Immature natural killer cell (primary cell): ENCODE measurements around the gene FAM219B. TPM values are rescaled to one million over a fixed set of nuclear protein-coding genes. Genes with fewer than 3 reads are reported as not detected.

Experiments
- DNase-seq, 3 donors: peaks; one replicate each; pipeline ENCODE4 v3.0.0; 2022; ENCODE audit warnings: mixed read lengths in 1 of 3
- H3K27ac Mint-ChIP-seq, 6 donors: one replicate each; pipeline ENCODE4 v1.8.0; 2020; ENCODE audit warnings: mixed read lengths in 6 of 6, mild to moderate bottlenecking in 5 of 6, inconsistent platforms in 4 of 6, moderate library complexity in 3 of 6
- H3K27me3 Mint-ChIP-seq, 3 donors: one replicate each; pipeline ENCODE4 v1.8.0; 2020 to 2021; ENCODE audit warnings: low read depth in 3 of 3, mild to moderate bottlenecking in 3 of 3, mixed read lengths in 3 of 3, moderate library complexity in 3 of 3, inconsistent platforms in 1 of 3
- H3K36me3 Mint-ChIP-seq, 3 donors: one replicate each; pipeline ENCODE4 v1.8.0; 2020; ENCODE audit warnings: mixed read lengths in 3 of 3, inconsistent platforms in 2 of 3, mild to moderate bottlenecking in 2 of 3
- H3K4me1 Mint-ChIP-seq, 2 donors: one replicate each; pipeline ENCODE4 v1.8.0; 2020; ENCODE audit warnings: inconsistent platforms in 2 of 2, mild to moderate bottlenecking in 2 of 2, mixed read lengths in 2 of 2, moderate library complexity in 1 of 2
- H3K4me3 Mint-ChIP-seq, 5 donors: one replicate each; pipeline ENCODE4 v1.8.0; 2020; ENCODE audit warnings: mild to moderate bottlenecking in 5 of 5, mixed read lengths in 5 of 5, inconsistent platforms in 3 of 5, moderate library complexity in 3 of 5
- H3K9me3 Mint-ChIP-seq, 6 donors: one replicate each; pipeline ENCODE4 v1.8.0; 2020; ENCODE audit warnings: mild to moderate bottlenecking in 6 of 6, mixed read lengths in 6 of 6, inconsistent platforms in 4 of 6, moderate library complexity in 3 of 6
- polyA plus RNA-seq, 3 donors: library from polyadenylated mRNA; unstranded; fragments of 300-500 nt; fragmentation: Illumina TruSeq; gene quantifications; one replicate each; pipeline ENCODE4 v1.2.3, GENCODE V29; 2021

Gene FAM219B
- polyA plus RNA-seq, 3 donors from 2014 or later, result 9.5 to 29.6 (median 24.8) TPM

- Mint-ChIP-seq H3K36me3 (peaks cover 4 to 9% (median 8%) of the 10 kb centered on the region in 3 donors), H3K27me3 (peaks cover 0 to 6% (median 0%) of the 10 kb centered on the region in 3 donors), H3K4me1 (peaks cover 75 to 76% of the 10 kb centered on the region in 2 donors), H3K4me3 (peak overlapping the region in 3 of 5 donors; percentile 11 to 48 (median 15)), H3K27ac (peak overlapping the region in 5 of 6 donors; percentile 24 to 80 (median 61)), H3K9me3 (no peaks in the 10 kb centered on the region)
- no peak for DNase-seq
Measured at GRCh38 chr15:74864296-74864695, 42.4 kb downstream of the FAM219B start.

DNA sequence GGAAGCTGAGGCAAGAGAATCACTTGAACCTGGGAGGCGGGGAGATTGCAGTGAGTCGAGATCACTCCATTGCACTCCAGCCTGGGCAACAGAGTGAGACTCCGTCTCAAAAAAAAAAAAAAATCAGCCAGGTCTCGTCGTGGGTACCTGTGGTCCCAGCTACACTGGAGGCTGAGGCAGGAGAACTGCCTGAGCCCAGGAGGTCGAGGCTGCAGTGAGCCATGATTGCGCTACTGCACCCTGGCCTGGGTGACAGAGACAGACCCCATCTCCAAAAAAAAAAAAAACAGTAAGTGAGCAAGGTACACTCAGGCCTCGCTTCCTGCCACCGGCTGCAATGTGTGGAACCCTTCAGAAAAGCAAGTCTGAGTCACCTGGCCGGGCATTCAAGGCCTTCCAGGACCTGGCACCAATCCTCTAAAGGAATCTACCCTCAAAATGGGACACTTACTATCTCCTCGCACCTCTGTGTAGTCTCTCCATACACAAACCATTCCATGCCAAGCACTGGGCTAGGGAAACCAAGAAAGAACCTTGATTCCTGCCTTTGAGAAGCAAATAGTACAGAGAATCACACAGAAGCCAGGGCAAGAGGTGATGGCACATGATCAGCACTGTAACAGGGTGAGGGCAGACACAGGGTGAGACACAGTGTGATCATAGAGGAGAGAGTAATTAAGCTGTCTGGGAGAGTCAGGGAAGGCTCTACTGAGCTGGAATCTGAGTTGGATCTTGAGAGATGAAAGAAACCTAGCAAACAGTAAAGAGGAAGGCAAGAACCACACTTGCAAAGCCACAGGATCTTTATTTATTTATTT, 43.2 kb downstream of the FAM219B start:
- H3K4me3 Mint-ChIP-seq, result peak overlapping the region in 4 of 5 donors; percentile 12 to 50 (median 28)
- H3K36me3 Mint-ChIP-seq, result peaks cover 4 to 9% (median 8%) of the 10 kb centered on the region in 3 donors
- H3K27me3 Mint-ChIP-seq, result peaks cover 0 to 6% (median 0%) of the 10 kb centered on the region in 3 donors
- peaks cover 76% of the 10 kb centered on the region in 2 donors for H3K4me1 Mint-ChIP-seq
- no peaks in the 10 kb centered on the region for H3K9me3 Mint-ChIP-seq
- DNase-seq, result no peak
- peak overlapping the region; percentile 61 to 87 (median 71) for H3K27ac Mint-ChIP-seq

- Mint-ChIP-seq H3K4me1 (peaks cover 55% of the 10 kb centered on the region in 2 donors), H3K36me3 (peaks cover 2 to 7% (median 6%) of the 10 kb centered on the region in 3 donors), H3K4me3 (peak overlapping the region; percentile 46 to 72 (median 58)), H3K9me3 (no peaks in the 10 kb centered on the region), H3K27me3 (no peaks in the 10 kb centered on the region), H3K27ac (peak overlapping the region; percentile 77 to 91 (median 90))
- DNase-seq, result no peak
Measured at GRCh38 chr15:74858369-74858740, 48.3 kb downstream of the FAM219B start.

DNA sequence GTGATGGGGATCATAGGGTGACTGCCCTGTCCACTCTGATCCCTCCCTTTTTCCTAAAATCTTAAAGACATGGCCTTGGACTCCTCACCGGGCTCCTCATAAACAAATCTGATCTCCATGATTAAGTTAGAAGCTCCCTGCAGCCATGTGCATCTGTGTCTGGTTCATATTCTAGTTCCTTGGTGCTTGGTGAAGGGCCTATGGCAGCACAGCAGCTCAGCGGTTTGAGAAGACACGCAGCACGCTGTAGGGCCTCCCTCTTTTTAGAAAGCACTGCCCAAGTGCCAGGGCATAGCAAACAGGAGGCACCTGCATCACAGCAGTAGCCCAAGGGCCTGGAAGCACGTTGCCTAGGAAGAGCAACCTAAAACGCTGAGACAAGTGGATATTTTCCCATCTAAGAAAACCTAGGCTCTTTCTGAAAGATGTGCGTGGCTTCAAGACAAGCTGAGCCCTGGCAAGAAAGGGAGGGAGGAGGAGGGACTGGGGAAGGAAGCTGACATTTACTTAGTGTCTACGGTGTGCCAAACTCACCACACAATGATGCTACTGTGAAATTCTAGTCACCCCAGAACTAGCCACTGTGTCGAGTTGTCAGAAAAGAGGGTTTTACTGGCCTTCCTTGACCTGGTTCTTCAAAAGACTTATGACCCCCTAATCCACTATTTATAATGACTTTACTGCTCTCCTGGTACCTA, 48.8 kb downstream of the FAM219B start:
- peaks cover 49 to 51% of the 10 kb centered on the region in 2 donors for H3K4me1 Mint-ChIP-seq
- H3K27ac Mint-ChIP-seq, result peak overlapping the region; percentile 77 to 91 (median 90)
- no peaks in the 10 kb centered on the region for H3K27me3 Mint-ChIP-seq
- peak overlapping the region; percentile 46 to 72 (median 58) for H3K4me3 Mint-ChIP-seq
- peaks cover 4 to 12% (median 7%) of the 10 kb centered on the region in 3 donors for H3K36me3 Mint-ChIP-seq
- H3K9me3 Mint-ChIP-seq, result no peaks in the 10 kb centered on the region
- DNase-seq, result peak in 2 of 3 donors; percentile 31 to 41

DNA sequence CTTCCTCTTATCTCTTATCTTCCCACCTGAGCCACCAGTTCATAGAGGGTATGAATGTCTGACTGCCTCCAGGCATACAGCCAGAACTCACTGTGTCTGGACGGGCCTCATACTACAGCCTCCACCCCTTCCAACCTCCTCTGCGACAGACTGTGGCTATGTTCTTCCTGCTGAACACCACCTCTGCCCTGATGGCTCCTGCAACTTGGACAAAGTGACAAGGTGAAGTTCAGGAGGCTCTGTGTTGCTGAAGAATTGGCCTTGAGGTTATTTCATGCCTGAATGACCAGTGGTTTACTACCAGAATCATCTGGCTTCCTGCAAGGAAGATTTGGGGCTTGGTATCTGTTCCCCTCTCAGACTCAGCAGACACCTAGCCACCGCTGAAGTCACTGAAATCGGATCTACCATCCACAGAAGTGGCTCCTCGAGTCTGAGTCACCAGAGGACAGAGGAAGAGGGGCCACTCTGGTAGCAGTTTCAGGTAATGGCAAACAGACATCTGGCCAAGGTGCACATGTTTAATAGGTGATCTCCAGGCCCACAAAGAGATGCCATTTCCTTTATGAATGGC, 49.5 kb downstream of the FAM219B start:
- peaks cover 4 to 16% (median 7%) of the 10 kb centered on the region in 3 donors for H3K36me3 Mint-ChIP-seq
- peak overlapping the region; percentile 77 to 93 (median 90) for H3K27ac Mint-ChIP-seq
- DNase-seq, result peak in 1 of 3 donors; percentile 14
- H3K9me3 Mint-ChIP-seq, result no peaks in the 10 kb centered on the region
- peaks cover 44 to 47% of the 10 kb centered on the region in 2 donors for H3K4me1 Mint-ChIP-seq
- peak overlapping the region; percentile 7 to 58 (median 21) for H3K4me3 Mint-ChIP-seq
- no peaks in the 10 kb centered on the region for H3K27me3 Mint-ChIP-seq

DNA sequence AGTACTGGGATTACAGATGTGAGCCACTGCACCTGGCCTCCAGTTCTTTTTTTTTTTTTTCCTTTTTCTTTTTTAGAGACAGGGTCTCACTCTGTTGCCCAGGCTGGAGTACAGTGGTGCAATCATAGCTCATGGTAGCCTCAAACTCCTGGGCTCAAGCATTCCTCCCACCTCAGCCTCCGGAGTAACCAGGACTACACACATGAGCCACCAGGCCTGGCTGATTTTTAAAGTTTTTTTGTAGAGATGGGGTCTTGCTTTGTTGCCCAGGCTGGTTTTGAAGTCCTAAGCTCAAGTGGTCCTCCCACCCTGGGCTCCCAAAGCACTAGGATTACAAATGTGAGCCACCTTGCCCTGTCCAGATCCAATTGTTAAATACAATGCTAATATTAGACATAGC, 50.1 kb downstream of the FAM219B start:
- no peaks in the 10 kb centered on the region for H3K9me3 Mint-ChIP-seq
- no peak for DNase-seq
- H3K27me3 Mint-ChIP-seq, result no peaks in the 10 kb centered on the region
- peaks cover 43 to 46% of the 10 kb centered on the region in 2 donors for H3K4me1 Mint-ChIP-seq
- H3K36me3 Mint-ChIP-seq, result peaks cover 4 to 19% (median 7%) of the 10 kb centered on the region in 3 donors
- H3K27ac Mint-ChIP-seq, result peak overlapping the region; percentile 77 to 93 (median 90)
- peak overlapping the region in 2 of 5 donors; percentile 6 to 21 for H3K4me3 Mint-ChIP-seq

DNA sequence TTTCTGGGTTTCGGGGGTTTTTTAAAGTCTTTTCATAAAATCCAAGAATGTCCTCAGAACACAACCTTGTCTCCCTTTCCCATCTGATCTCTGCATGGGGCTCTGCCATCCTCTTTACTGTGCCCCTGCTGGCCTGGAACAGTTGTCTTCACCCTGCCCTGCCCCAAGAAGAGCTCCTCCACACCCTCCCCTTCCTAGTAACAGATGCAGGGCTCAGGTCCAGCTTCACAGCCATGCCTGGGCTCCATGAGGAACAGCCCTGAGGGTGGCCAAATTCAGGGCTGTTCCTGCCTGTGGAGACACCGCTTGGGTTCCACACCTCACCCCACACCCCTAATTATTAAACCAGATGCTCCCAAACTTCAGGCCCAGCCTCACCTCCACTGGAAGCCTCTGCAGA, 50.8 kb downstream of the FAM219B start:
- no peak for DNase-seq
- H3K27ac Mint-ChIP-seq, result peak overlapping the region in 5 of 6 donors; percentile 35 to 64 (median 45)
- no peak overlapping the region for H3K4me3 Mint-ChIP-seq
- no peaks in the 10 kb centered on the region for H3K9me3 Mint-ChIP-seq
- peaks cover 7 to 24% (median 7%) of the 10 kb centered on the region in 3 donors for H3K36me3 Mint-ChIP-seq
- H3K27me3 Mint-ChIP-seq, result peaks cover 0 to 2% (median 0%) of the 10 kb centered on the region in 3 donors
- H3K4me1 Mint-ChIP-seq, result peaks cover 38 to 40% of the 10 kb centered on the region in 2 donors

DNA sequence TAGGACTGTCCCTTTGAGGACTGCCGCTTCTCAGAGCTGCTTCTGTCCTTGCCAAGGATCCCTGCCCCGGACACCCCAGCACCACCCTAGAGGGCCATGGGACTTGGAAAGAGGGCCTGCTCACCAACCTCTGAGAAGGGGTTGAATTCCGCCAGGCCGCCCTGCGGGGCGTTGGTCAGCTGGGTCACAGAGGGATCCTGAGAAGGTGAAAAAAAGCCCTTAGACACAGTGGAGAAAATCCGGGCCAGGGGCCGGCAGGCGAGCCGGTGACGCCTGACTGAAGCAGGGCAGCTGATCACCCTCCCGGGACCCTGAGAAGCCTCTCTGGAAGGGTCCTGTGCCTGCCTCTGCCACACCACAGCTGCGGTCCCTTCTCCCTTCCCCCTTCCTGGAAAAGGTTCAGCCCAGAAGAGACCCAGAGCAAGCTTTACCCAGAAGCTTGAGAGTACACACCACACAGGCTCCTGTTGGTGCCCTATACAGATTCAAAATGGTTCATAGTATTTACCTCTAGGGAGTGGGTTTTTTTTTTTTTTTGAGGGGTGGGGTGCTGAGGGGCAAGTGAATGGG, 52.1 kb downstream of the FAM219B start:
- H3K27me3 Mint-ChIP-seq, result peaks cover 0 to 2% (median 0%) of the 10 kb centered on the region in 3 donors
- no peak for DNase-seq
- H3K4me1 Mint-ChIP-seq, result peaks cover 35% of the 10 kb centered on the region in 2 donors
- H3K27ac Mint-ChIP-seq, result no peak overlapping the region
- no peaks in the 10 kb centered on the region for H3K9me3 Mint-ChIP-seq
- peaks cover 7 to 27% (median 10%) of the 10 kb centered on the region in 3 donors for H3K36me3 Mint-ChIP-seq
- H3K4me3 Mint-ChIP-seq, result no peak overlapping the region

- no peak overlapping the region for H3K4me3 Mint-ChIP-seq
- peaks cover 0 to 2% (median 0%) of the 10 kb centered on the region in 3 donors for H3K27me3 Mint-ChIP-seq
- H3K36me3 Mint-ChIP-seq, result peaks cover 10 to 45% (median 14%) of the 10 kb centered on the region in 3 donors
- H3K4me1 Mint-ChIP-seq, result peaks cover 9 to 10% of the 10 kb centered on the region in 2 donors
- no peak overlapping the region for H3K27ac Mint-ChIP-seq
- H3K9me3 Mint-ChIP-seq, result no peaks in the 10 kb centered on the region
- no peak for DNase-seq
Measured at GRCh38 chr15:74851960-74852359, 54.7 kb downstream of the FAM219B start.

DNA sequence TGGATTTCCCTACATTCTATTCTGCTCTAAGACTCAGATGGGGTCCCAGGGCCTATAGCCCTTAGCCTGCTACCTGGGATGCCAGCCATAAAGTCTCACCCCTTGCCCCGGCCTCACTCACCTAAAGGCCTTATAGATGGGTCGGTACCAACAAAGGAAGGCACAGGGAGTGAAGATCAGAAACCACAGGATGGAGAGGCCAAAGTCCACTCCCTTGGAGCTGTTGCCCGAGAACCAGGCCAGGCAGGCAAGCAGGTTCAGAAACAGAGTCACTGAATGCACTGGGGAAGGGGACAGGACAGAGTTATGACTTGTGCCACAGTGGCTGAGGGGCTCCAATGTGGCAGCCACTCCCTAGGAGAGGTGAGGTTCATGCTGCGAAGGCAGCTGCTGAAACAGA, 56.3 kb downstream of the FAM219B start:
- Mint-ChIP-seq H3K9me3 (no peaks in the 10 kb centered on the region), H3K27me3 (peaks cover 0 to 4% (median 0%) of the 10 kb centered on the region in 3 donors), H3K27ac (peak overlapping the region in 3 of 6 donors; percentile 14 to 46 (median 23)), H3K4me3 (no peak overlapping the region), H3K36me3 (peaks cover 9 to 45% (median 14%) of the 10 kb centered on the region in 3 donors), H3K4me1 (peaks cover 9 to 12% of the 10 kb centered on the region in 2 donors)
- no peak for DNase-seq

Other genes starting within 250 kb of the FAM219B start
- gene EDC3, start 210.8 kb downstream of the FAM219B start, polyA plus RNA-seq, result 10 to 100 TPM; 17.4 to 30.4 (median 26.1) TPM
- not detected for gene CYP1A1, start 181.3 kb downstream of the FAM219B start, polyA plus RNA-seq
- not detected for gene CYP1A2, start 158.0 kb downstream of the FAM219B start, polyA plus RNA-seq
- gene CSK, start 124.8 kb downstream of the FAM219B start, polyA plus RNA-seq, result 100 to 1,000 TPM in 1 of 3 donors, 10 to 100 TPM in 2; 94.0 to 180 (median 95.9) TPM
- not detected for gene LMAN1L, start 94.0 kb downstream of the FAM219B start, polyA plus RNA-seq
- not detected for gene CPLX3, start 80.2 kb downstream of the FAM219B start, polyA plus RNA-seq
- gene ULK3, start 63.7 kb downstream of the FAM219B start, polyA plus RNA-seq, result 10 to 100 TPM; 26.0 to 48.4 (median 32.0) TPM
- 100 to 1,000 TPM; 115 to 181 (median 141) TPM for gene SCAMP2, start 33.5 kb downstream of the FAM219B start, polyA plus RNA-seq
- gene MPI, start 16.8 kb downstream of the FAM219B start, polyA plus RNA-seq, result 10 to 100 TPM; 38.3 to 42.0 (median 40.9) TPM
- gene COX5A, start 31.2 kb upstream of the FAM219B start, polyA plus RNA-seq, result 100 to 1,000 TPM; 373 to 458 (median 447) TPM
- 1 to 10 TPM; 1.4 to 3.1 (median 2.1) TPM for gene RPP25, start 49.9 kb upstream of the FAM219B start, polyA plus RNA-seq
- gene SCAMP5, start 88.7 kb upstream of the FAM219B start, polyA plus RNA-seq, result not detected
- gene PPCDC, start 116.7 kb upstream of the FAM219B start, polyA plus RNA-seq, result 10 to 100 TPM; 20.8 to 23.9 (median 23.1) TPM